NK-92 (cell line): ENCODE data around the gene BANP.
"Not testable (repeated sequence)": the region's sequence is repeated elsewhere in the genome, so short reads cannot be mapped to it uniquely, and the experiment has no call there.

Source experiments
- DNase-seq: peaks from one replicate; lab custom pipeline; 2025; ENCODE audit not compliant: unreplicated experiment; lab: John Stamatoyannopoulos, UW

The BANP gene

GRCh38 chr16:87965417-87965816 lies 14.2 kb downstream of the BANP start:
- no peak for DNase-seq

- no peak for DNase-seq
These were observed 14.9 kb downstream of the BANP start for GRCh38 chr16:87966064-87966645.

GRCh38 chr16:87966685-87967185 lies 15.5 kb downstream of the BANP start:
- no peak for DNase-seq

GRCh38 chr16:87968541-87968940 lies 17.3 kb downstream of the BANP start:
- DNase-seq: no peak

GRCh38 chr16:87970186-87970585 lies 19.0 kb downstream of the BANP start:
- no peak for DNase-seq

- no peak for DNase-seq
These were observed 20.7 kb downstream of the BANP start for GRCh38 chr16:87971933-87972332.

GRCh38 chr16:87973717-87974116 lies 22.5 kb downstream of the BANP start:
- DNase-seq: no peak

GRCh38 chr16:87974178-87974577 lies 22.9 kb downstream of the BANP start:
- DNase-seq: no peak

- DNase-seq: no peak
These were observed 25.4 kb downstream of the BANP start for GRCh38 chr16:87976665-87977064.

- no peak for DNase-seq
These were observed 26.9 kb downstream of the BANP start for GRCh38 chr16:87978127-87978526.

- no peak for DNase-seq
These were observed 28.1 kb downstream of the BANP start for GRCh38 chr16:87979352-87979751.

GRCh38 chr16:87979911-87980630 lies 28.8 kb downstream of the BANP start:
- not testable (repeated sequence) for DNase-seq

GRCh38 chr16:87981376-87981775 lies 30.1 kb downstream of the BANP start:
- not testable (repeated sequence) for DNase-seq

GRCh38 chr16:87982581-87983041 lies 31.4 kb downstream of the BANP start:
- no peak for DNase-seq

- DNase-seq: not testable (repeated sequence)
These were observed 32.0 kb downstream of the BANP start for GRCh38 chr16:87983072-87983736.

GRCh38 chr16:87983737-87984097 lies 32.5 kb downstream of the BANP start:
- not testable (repeated sequence) for DNase-seq

- DNase-seq: not testable (repeated sequence)
These were observed 32.9 kb downstream of the BANP start for GRCh38 chr16:87984180-87984579.

GRCh38 chr16:87984632-87985267 lies 33.5 kb downstream of the BANP start:
- DNase-seq: no peak

- not testable (repeated sequence) for DNase-seq
These were observed 34.3 kb downstream of the BANP start for GRCh38 chr16:87985493-87985892.

- not testable (repeated sequence) for DNase-seq
These were observed 35.2 kb downstream of the BANP start for GRCh38 chr16:87986361-87986849.

GRCh38 chr16:87988596-87988995 lies 37.4 kb downstream of the BANP start:
- not testable (repeated sequence) for DNase-seq
